IPS-NIHi11 (cell line): Measurements from ENCODE around the gene STX2.
"Not testable (repeated sequence)": the region's sequence is repeated elsewhere in the genome, so short reads cannot be mapped to it uniquely, and the experiment has no call there.

Experiments
- DNase-seq: peaks from one replicate; pipeline ENCODE4 v3.0.0; 2012; ENCODE audit warnings: mixed read lengths, low spot score

Gene STX2

DNA sequence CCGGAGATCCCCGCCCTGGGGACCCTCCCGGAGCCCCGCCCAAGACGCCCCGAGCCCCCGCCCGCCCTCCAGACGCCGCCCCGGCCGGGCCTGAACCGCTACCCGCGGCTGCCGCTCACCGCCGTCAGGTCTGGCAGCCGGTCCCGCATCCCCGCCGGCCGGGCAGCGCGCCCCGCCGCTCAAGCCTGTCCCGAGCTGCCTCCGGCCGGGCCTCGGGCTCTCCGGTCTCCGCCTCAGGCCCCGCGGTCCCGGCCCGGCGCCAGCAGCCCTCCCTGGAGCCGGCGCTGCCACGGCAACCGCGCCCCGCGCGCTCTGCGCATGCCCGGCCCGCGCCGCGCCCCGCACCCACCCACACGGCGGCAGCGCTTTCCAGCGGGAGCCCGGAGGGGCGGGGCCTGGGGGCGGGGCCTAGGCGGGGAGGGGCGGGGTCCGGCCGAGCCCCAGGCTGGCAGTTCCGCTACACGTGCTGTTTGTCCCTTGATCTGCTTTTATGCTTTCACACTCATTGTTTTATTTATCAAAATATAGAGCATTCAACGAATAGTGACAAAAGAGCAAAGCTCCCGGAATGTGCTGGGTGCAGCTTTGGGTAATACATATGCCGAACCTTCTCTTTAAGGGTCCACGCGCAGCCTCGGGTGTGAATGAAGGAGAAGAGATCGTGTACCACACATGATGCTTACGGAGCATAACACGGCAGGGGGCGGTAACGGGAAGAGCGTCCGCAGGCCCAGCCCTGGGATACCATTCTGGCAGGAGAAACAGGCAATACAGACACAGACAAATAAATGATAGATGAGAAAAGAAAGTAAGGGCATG lies at the start of gene STX2:
Gene STX2, minus strand, starts transcription at position 300 of the 819 bp plus-strand sequence. Its CDS starts 151 bp downstream, at position 149.
- DNase-seq: peak; percentile 95

DNA sequence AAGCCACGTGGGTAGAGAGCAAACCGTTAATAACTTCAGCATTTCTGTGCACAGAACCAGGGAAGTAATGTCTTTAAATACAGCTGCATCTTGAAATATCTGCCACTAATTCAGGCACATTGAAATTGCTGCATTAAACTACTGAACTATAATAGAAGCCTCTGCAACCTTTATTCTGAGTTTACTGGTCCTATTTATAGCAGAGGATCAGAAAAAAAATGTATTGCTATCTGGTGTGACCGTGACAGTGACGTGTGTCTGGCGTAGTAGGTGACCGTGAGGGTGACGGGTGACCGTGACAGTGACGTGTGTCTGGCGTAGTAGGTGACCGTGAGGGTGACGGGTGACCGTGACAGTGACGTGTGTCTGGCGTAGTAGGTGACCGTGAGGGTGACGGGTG lies 48.1 kb upstream of the STX2 start:
- DNase-seq: not testable (repeated sequence)

DNA sequence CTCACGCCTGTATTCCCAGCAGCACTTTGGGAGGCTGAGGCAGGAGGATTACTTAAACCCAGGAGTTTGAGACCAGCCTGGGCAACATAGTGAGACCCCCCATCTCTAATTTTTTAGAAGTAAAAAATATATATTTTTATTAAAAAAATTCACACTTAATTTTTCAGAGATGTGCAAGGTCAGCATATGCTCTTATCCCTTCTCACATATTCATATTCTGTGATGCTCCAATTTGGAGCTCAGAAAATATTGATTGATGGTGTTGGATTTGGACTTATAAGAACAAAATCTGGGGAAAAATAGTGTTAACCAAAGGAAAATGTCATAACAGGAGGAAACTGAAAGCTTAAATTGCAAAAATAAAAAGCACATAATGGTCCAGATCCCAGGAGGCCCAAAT lies 42.5 kb upstream of the STX2 start:
- no peak for DNase-seq

DNA sequence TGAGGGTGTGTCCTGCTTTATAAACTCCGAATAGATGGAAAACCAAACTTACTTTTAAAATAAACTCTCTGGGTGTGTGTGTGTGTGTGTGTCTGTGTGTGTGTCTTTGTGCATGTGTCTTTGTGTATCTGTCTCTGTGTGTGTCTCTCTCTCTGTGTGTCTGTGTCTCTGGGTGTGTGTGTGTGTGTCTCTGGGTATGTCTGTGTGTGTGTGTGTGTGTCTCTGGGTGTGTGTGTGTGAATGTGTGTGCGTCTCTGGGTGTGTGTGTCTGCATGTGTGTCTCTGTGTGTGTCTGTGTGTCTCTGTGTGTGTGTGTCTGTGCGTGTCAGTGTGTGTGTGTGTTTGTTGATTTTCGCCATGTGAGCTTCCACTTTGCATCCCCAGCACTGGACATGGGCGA lies 42.0 kb upstream of the STX2 start:
- no peak for DNase-seq

GRCh38 chr12:130880411-130880885 lies 41.4 kb upstream of the STX2 start:
- no peak for DNase-seq

- peak; percentile 18 for DNase-seq
Measured at GRCh38 chr12:130879781-130880389, 40.8 kb upstream of the STX2 start.

- peak; percentile 21 for DNase-seq
Measured at GRCh38 chr12:130879212-130879686, 40.2 kb upstream of the STX2 start.

DNA sequence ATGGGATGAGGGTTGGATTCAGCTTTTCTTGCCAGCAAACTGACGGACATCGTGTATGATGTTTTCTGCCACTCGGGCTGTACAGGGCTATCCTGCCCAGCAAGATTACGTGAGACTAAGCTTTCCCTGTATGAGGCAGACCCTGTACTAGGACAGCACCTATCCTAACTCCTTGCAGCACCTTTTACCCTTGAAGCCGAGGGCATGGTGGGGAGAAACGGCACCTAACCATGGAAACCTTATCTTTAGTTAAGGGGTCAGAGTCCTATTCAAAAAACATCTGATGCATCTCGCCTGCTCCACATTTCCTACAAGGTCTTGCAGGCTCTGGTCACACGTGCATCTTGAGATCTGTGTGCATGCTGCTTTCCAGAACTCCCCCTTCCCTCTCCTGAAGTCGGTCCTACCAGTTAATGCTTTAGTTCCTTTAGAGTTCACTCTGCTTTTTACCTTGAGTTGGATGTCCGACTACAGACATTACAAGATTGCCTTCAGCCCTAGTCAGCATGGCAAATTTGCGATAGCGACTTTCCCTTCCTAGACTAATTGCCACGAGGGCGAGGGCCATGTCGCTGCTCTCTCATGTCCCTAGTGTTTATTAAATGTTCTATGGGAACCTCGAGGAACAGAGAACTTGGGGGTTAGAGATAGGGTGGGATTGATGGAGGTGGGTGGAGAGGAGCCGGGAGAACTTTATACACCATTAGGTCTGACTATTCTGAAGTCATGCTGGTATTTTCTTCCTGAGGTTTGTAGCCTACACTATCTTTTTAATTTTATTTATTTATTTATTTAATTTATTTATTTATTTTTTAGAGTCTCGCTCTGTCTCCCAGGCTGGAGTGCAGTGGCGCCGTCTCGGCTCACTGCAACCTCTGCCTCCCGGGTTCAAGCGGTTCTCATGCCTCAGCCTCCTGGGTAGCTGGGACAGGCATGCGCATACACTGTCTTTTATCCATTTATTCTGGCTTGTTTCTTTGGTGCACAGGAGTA lies 39.4 kb upstream of the STX2 start:
- DNase-seq: peak; percentile 19

DNA sequence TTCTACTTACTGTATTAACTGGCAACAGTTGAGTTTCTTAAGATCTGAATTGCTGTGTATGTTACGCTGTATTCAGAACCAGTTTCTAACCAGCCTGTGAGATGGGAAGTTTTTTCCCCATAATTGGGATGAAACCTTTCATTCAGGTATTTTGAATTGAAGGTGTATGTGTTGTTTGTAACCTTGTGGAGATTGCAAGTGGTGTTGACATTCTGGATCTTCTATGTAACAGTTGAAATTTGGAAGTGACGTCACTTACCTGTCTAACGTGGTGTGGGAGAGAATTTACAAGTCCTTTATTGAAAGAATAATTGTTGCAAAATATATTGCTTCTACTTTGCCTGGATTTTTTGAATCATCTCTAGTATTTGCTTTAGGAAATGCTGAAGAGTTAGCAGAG lies 38.3 kb upstream of the STX2 start:
- DNase-seq: no peak

GRCh38 chr12:130876758-130877157 lies 37.7 kb upstream of the STX2 start:
- DNase-seq: no peak

- DNase-seq: no peak
Measured at GRCh38 chr12:130876297-130876696, 37.2 kb upstream of the STX2 start.

DNA sequence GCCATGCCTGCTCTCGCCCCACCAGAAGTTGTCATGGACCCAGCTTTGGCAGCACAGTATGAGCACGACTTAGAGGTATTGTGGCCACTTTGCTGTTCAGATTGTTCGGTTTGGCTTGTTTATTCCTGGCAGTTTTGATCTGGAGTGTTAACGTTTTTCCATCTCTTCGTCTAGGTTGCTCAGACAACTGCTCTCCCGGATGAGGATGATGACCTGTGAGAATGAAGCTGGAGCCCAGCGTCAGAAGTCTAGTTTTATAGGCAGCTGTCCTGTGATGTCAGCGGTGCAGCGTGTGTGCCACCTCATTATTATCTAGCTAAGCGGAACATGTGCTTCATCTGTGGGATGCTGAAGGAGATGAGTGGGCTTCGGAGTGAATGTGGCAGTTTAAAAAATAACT lies 36.7 kb upstream of the STX2 start:
- not testable (repeated sequence) for DNase-seq

- DNase-seq: no peak
Measured at GRCh38 chr12:130875193-130875592, 36.1 kb upstream of the STX2 start.

DNA sequence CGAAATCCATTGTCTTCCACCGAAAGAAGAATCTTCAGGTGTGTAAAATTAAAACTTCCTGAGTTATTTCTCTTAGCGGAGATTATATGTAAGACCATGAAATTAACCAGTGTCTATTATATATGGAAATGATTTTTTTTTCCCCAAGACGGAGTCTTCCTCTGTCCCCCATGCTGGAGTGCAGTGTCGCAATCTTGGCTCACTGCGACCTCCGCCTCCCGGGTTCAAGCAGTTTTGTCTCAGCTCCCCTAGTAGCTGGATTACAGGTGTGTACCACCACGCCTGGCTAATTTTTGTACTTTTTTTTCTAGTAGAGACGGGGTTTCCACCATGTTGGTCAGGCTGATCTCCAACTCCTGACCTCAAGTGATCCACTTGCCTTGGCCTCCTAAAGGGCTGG lies 35.6 kb upstream of the STX2 start:
- no peak for DNase-seq

DNA sequence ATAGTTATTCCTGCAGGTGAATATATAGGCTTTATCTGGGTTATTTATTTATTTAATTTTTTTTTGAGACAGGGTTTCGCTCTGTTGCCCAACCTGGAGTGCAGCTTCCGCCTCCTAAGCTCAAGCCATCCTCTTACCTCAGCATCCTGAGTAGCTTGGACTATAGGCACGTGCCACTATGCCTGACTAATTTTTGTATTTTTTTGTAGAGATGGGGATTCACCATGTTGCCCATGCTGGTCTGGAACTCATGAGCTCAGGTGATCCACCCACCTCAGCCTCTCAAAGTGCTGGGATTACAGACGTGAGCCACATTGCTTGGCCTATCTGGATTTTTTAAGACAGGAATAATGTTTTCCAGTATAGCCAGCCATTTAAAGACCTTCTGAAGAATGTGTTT lies 34.8 kb upstream of the STX2 start:
- no peak for DNase-seq

DNA sequence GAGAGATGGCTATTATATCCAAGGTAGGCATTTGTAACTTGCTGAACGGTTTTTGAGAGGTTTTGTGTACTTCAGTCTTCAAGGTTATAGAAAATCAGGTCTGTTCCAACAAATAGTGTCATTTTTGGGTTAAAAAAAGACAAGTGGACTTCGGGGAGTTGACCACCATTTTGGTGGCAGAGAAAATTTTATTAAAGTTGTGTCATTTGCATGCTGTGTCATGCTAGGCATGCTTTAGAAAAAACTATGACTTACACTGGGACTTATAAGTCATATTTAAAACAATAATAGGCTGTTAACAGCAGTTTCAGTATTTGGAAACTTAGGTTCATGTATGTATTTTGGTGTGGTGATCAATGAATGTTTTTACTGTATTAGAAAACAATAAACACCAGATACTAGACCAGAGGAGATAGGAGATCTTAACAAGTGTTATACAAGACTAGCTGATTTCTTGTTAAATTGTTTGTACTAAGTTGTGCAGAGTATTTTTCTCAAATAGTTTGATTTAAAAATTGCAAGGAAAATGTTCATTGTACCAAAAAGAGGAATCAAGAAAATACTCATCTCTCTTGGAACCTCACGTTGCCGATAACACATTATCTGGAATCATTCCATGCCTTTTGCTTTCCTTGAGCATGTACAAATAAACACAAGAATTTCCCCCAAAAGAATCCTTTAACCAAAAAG lies 34.2 kb upstream of the STX2 start:
- DNase-seq: no peak

DNA sequence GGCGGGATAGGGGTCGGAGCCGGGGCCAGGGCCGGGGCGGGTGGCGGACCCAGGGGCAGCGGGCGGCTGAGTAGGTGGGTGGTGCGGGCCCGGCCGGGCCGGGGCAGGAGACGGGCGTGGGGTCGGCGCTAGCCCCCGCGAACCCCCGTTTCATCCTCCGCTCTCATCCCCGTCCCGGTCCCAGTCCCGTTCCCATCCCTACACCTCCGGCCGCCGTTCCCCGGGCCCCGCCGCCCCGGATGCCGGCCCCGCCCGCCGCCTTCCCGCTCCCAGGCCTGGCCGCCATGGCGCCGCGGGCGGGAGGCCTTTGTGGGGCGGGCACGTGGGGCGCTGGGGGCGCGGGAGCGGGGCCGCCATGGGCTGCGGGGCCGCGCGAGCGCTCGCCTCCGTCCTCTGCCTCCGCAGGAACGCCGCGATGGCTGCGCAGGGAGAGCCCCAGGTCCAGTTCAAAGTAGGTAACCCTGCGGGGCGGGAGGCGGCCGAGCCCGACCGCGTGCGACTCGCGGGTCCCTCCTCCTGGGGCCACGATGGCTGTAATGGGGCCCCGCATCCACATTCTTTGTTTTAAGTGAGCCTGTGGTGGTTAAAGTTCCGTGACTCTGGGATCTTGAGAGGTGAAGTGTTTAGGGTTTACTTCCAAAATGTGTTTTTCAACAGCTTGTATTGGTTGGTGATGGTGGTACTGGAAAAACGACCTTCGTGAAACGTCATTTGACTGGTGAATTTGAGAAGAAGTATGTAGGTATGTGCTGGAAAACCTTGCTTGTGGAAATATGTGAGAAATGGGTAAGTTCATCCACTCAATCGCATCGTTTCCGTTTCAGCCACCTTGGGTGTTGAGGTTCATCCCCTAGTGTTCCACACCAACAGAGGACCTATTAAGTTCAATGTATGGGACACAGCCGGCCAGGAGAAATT lies 33.4 kb upstream of the STX2 start:
- DNase-seq: peak; percentile 69

GRCh38 chr12:130871286-130872178 lies 32.5 kb upstream of the STX2 start, which contains the start of gene RAN:
TSS of gene RAN (plus strand) at chr12:130872066. CDS start at chr12:130872594, 528 bp downstream.
- DNase-seq: peak; percentile 99
